K562 (cell line): Measurements from ENCODE around the gene ECT2L. TPM values are rescaled to one million over a fixed set of nuclear protein-coding genes. Genes with fewer than 3 reads are reported as not detected.

ENCODE experiments used
- ATAC-seq: fragments of 200-7000 bp; cut with Tn5 transposase; 3 replicates; pipeline ENCODE4 v1.9.1; 2020; ENCODE audit warnings: moderate library complexity
- BruUV-seq: library from RNA; stranded (reverse); fragments of 400-500 nt; replicated peaks from 2 replicates; lab custom pipeline; 2021; lab: Mats Ljungman, UMichigan
- CTCF ChIA-PET: fragments of 300-600 bp; formaldehyde crosslinking; extraction: SDS; loops from one replicate; lab custom pipeline; 2021; ENCODE audit warnings: low intra/inter-chr PET ratio; lab: Yijun Ruan, JAX
- POLR2A ChIA-PET: fragments of 300-600, 350-650 bp; sonication (Branson Sonifier 250); formaldehyde crosslinking; extraction: SDS; loops from one replicate; lab custom pipeline; 2021; ENCODE audit warnings: antibody characterized with exemption, inconsistent platforms; lab: Yijun Ruan, JAX
- DNase-seq, 4 experiments: peaks; one replicate each; pipeline versions ENCODE4 v3.0.0 to v3.0.0-alpha.2; 2011 to 2018; ENCODE audit warnings: low spot score in 3 of 4, mixed read lengths in 3 of 4; ENCODE audit errors: extremely low read depth in 1 of 4
- FAIRE-seq: peaks from 2 replicates; lab custom pipeline; 2011; peaks lifted over from hg19 to GRCh38; lab: Jason Lieb, UNC
- H2AFZ ChIP-seq: 2 replicates; pipeline ENCODE4 v1.6.0; 2011; ENCODE audit warnings: low read depth, low read length, control low read depth, inconsistent platforms
- H3K27ac ChIP-seq: fragments of 200-600 bp; 3 replicates; pipeline ENCODE4 v1.8.0; 2011; ENCODE audit warnings: low read depth, mild to moderate bottlenecking, control low read depth, inconsistent platforms, low read length, moderate library complexity, mixed read lengths; ENCODE audit errors: extremely low read depth
- H3K27me3 ChIP-seq, 2 experiments: fragments of 300-600 bp in 1 of 2; 2 replicates in 1 of 2; 3 replicates in 1 of 2; pipeline versions ENCODE4 v1.6.0 to v1.8.0; 2011; ENCODE audit warnings: inconsistent platforms in 2 of 2, low read length in 2 of 2, mild to moderate bottlenecking in 1 of 2, mixed read lengths in 1 of 2, moderate library complexity in 1 of 2; ENCODE audit not compliant: control insufficient read depth in 2 of 2, insufficient read depth in 2 of 2
- H3K36me3 ChIP-seq: fragments of 300-600 bp; 3 replicates; pipeline ENCODE4 v1.8.0; 2011; ENCODE audit warnings: mild to moderate bottlenecking, low read length, inconsistent platforms; ENCODE audit not compliant: control insufficient read depth, insufficient read depth
- H3K4me1 ChIP-seq, 2 experiments: fragments of 200-600 bp in 1 of 2; replicated peaks in 1 of 2; 2 replicates in 1 of 2; 3 replicates in 1 of 2; pipeline versions ENCODE4 v1.5.1 to v1.8.0; 2011; ENCODE audit warnings: inconsistent platforms in 2 of 2, low read length in 2 of 2, mild to moderate bottlenecking in 1 of 2, mixed read lengths in 1 of 2, moderate library complexity in 1 of 2; ENCODE audit not compliant: control insufficient read depth in 2 of 2, insufficient read depth in 2 of 2
- H3K4me2 ChIP-seq: 2 replicates; pipeline ENCODE4 v1.6.1; 2011; ENCODE audit warnings: low read length, control low read depth, inconsistent platforms, mixed read lengths; ENCODE audit not compliant: insufficient read depth
- H3K4me3 ChIP-seq: fragments of 200-600 bp; sonication (generic), shearing (Covaris generic); 2 replicates; pipeline ENCODE4 v1.5.1; 2016; ENCODE audit warnings: control low read depth, inconsistent platforms
- H3K79me2 ChIP-seq: fragments of 200-600 bp; 3 replicates; pipeline ENCODE4 v1.8.0; 2011; ENCODE audit warnings: low read length, inconsistent platforms; ENCODE audit not compliant: control insufficient read depth, insufficient read depth
- H3K9ac ChIP-seq, 2 experiments: 2 replicates each; pipeline versions ENCODE4 v1.6.0 to v1.6.1; 2011; ENCODE audit warnings: low read depth in 2 of 2, low read length in 2 of 2, control low read depth in 1 of 2, inconsistent platforms in 1 of 2, mild to moderate bottlenecking in 1 of 2, mixed read lengths in 1 of 2; ENCODE audit not compliant: insufficient read depth in 1 of 2
- H3K9me1 ChIP-seq: one replicate; pipeline ENCODE4 v1.6.0; 2011; ENCODE audit warnings: inconsistent platforms, mild to moderate bottlenecking, low read length, moderate library complexity; ENCODE audit not compliant: control insufficient read depth, insufficient read depth
- H3K9me3 ChIP-seq: replicated peaks from 2 replicates; pipeline ENCODE4 v1.5.1; 2011; ENCODE audit warnings: low read depth, low read length, inconsistent platforms; ENCODE audit not compliant: control insufficient read depth, insufficient read depth
- H4K20me1 ChIP-seq: replicated peaks from 2 replicates; pipeline ENCODE4 v1.6.1; 2011; ENCODE audit warnings: low read length, inconsistent platforms, mixed read lengths; ENCODE audit not compliant: control insufficient read depth, insufficient read depth
- C11orf30 ChIP-seq: fragments of 450-650 bp; IDR thresholded peaks from 2 replicates; pipeline ENCODE4 v1.6.1; 2016; ENCODE audit warnings: low read depth, mild to moderate bottlenecking
- CBX3 ChIP-seq, 2 experiments: IDR thresholded peaks; 1 replicate in 1 of 2; 2 replicates in 1 of 2; pipeline ENCODE4 v1.6.1; 2012; ENCODE audit warnings: inconsistent platforms in 2 of 2, low read length in 2 of 2, borderline replicate concordance in 1 of 2, control low read depth in 1 of 2
- DIDO1 ChIP-seq: fragments of 450-650 bp; IDR thresholded peaks from 2 replicates; pipeline ENCODE4 v1.6.1; 2016; ENCODE audit warnings: low read depth, missing biosample characterization, missing genetic modification characterization
- MAFF ChIP-seq: IDR thresholded peaks from 2 replicates; pipeline ENCODE4 v1.6.1; 2012; ENCODE audit warnings: low read length, improper control_type of control experiment
- MAFG ChIP-seq: fragments of 450-650 bp; conservative IDR thresholded peaks from 2 replicates; pipeline ENCODE4 v1.6.1; 2016; ENCODE audit warnings: missing genetic modification characterization, missing compliant biosample characterization
- NEUROD1 ChIP-seq: fragments of 150-350 bp; IDR thresholded peaks from 2 replicates; pipeline ENCODE4 v1.6.1; 2014; ENCODE audit warnings: borderline replicate concordance, low read length, low read depth; ENCODE audit not compliant: partially characterized antibody
- TBP ChIP-seq: optimal IDR thresholded peaks from 2 replicates; pipeline ENCODE3; 2011; ENCODE audit warnings: low read depth, low read length, improper control_type of control experiment
- ZNF316 ChIP-seq: fragments of 450-650 bp; IDR thresholded peaks from 2 replicates; pipeline ENCODE4 v1.6.1; 2016
- ZNF707 ChIP-seq: fragments of 250-450 bp; sonication (Bioruptor Pico); conservative IDR thresholded peaks from 2 replicates; pipeline ENCODE4 v1.8.0; 2022; ENCODE audit warnings: inconsistent platforms, mild to moderate bottlenecking, moderate library complexity
- WGBS: fragments of 100-300 bp; shearing (Covaris generic); methylation state at CpG from one replicate; pipeline ENCODE4 v1.1.6; 2016; ENCODE audit warnings: low coverage, mixed read lengths; ENCODE audit not compliant: insufficient coverage; ENCODE audit errors: missing lambda C conversion rate; 5-methylcytosine and 5-hydroxymethylcytosine counted together
- in situ Hi-C: fragments of 300-500 bp; cut with MboI; formaldehyde crosslinking; loops from 4 replicates; pipeline ENCODE4 v1.15.0; 2018; ENCODE audit warnings: inconsistent platforms, mixed read lengths
- intact Hi-C: fragments of 100-400 bp; cut with micrococcal nuclease; formaldehyde crosslinking; loops from 2 replicates; pipeline ENCODE4 v1.14.2; 2022
- polyA plus RNA-seq, 8 experiments: library from polyadenylated mRNA; depleted of rRNA in 4 of 8; stranded (reverse) in 5 of 8; unstranded in 3 of 8; fragments of >200 nt; fragmentation: Nextera tagmentation in 2 of 8; fragmentation: Illumina TruSeq in 1 of 8; extraction: Ambion mirVana in 2 of 8; extraction: Trizol in 1 of 8; gene quantifications; 2 replicates each; pipeline versions ENCODE4 v1.2.1 to v1.2.3, GENCODE V29; 2011 to 2014; ENCODE audit warnings: inconsistent platforms in 1 of 8, missing spikeins in 1 of 8
- total RNA-seq, 7 experiments: library from RNA; depleted of rRNA in 6 of 7; stranded (reverse); fragments of >200 nt in 6 of 7; fragmentation: Illumina TruSeq in 2 of 7; extraction: Trizol in 2 of 7; gene quantifications; 2 replicates each; pipeline versions ENCODE4 v1.2.1 to v1.2.3, GENCODE V29; 2011 to 2021; ENCODE audit warnings: low replicate concordance in 1 of 7

ECT2L gene
- total and polyA plus RNA-seq, 9 of the 15 experiments (the other 6 are each of a cell fraction or from before 2014, with no cell fraction given) = 0.03 to 0.04 TPM; not detected in 7

DNA sequence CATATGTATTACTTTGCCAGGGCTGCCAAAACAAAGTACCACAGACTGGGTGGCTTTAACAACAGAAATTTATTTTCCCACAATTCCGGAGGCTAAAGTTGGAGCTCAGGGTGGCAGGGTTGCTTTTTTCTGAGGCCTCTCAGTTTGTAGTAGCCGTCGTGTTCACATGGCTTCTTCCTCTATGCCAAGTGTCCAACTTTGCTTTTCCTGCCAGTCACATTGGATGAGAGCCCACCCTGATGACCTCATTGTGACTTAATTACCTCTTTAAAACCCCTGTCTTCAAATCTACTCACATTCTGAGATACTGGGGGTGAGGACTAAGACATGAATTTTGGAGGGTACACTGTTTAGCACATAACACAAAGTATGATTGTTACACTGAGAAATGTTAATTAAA lies 9.9 kb upstream of the ECT2L start:
- no peak for FAIRE-seq
- in situ Hi-C loops = no loop called here
- H3K9me1 ChIP-seq = no peaks in the 10 kb centered on the region
- ChIA-PET POLR2A (no interaction called here), CTCF (no interaction called here)
- H3K9ac ChIP-seq = no peak overlapping the region
- no peak overlapping the region for H2AFZ ChIP-seq
- intact Hi-C loops = no loop called here
- H3K4me2 ChIP-seq = no peak overlapping the region
- no peaks in the 10 kb centered on the region for H3K9me3 ChIP-seq
- H4K20me1 ChIP-seq = no peaks in the 10 kb centered on the region
- no peak overlapping the region for H3K27ac ChIP-seq
- ATAC-seq = no peak
- no peaks in the 10 kb centered on the region for H3K4me1 ChIP-seq
- no peak overlapping the region for H3K4me3 ChIP-seq
- TF ChIP-seq DIDO1 (tag) (no peak), NEUROD1 (no peak)
- H3K79me2 ChIP-seq = no peaks in the 10 kb centered on the region
- 73% methylated on average over 1 of the region's 3 CpGs for WGBS
- H3K27me3 ChIP-seq = no peaks in the 10 kb centered on the region
- DNase-seq = no peak
- no peaks in the 10 kb centered on the region for H3K36me3 ChIP-seq
- BruUV-seq = no TSS peak

DNA sequence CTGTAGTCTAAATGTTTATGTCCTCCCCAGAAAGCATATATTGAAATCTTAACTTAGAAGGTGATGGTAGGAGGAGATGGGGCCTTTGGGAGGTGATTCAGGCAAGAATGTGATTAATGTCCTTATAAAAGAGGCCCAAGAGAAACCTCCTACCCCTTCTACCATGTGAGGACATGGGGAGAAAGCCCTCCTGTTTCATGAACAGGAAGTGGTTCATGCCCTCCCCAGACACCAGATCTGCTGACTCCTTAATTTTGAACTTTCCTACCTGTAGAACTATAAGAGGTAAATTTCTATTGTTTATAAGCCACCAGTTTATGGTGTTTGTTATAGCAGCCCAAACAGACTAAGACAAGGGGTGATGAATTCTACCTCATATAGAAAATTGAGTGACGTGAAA lies 8.7 kb upstream of the ECT2L start:
- CTCF ChIA-PET = no interaction called here
- Histone ChIP-seq H3K36me3 (no peaks in the 10 kb centered on the region), H3K9me3 (no peaks in the 10 kb centered on the region), H3K79me2 (no peaks in the 10 kb centered on the region), H3K4me1 (no peaks in the 10 kb centered on the region), H3K27me3 (no peaks in the 10 kb centered on the region), H2AFZ (0 out of 2 replicates have a peak overlapping the region, but pooled peaks have one; percentile 2), H3K4me2 (no peak overlapping the region), H3K9ac (no peak overlapping the region), H4K20me1 (no peaks in the 10 kb centered on the region), H3K27ac (no peak overlapping the region), H3K9me1 (no peaks in the 10 kb centered on the region), H3K4me3 (no peak overlapping the region)
- no TSS peak for BruUV-seq
- in situ Hi-C loops = no loop called here
- FAIRE-seq (no peak), DNase-seq (no peak), ATAC-seq (no peak)
- WGBS = 95% methylated on average over 1 of the region's 1 CpG
- POLR2A ChIA-PET = no interaction called here
- intact Hi-C loops = no loop called here
- TF ChIP-seq ZNF707 (CRISPR knock-in tag) (no peak), C11orf30 (peak; percentile 49; the same call in 1 of the 2 replicates), MAFG (tag) (peak; percentile 43; the same call in 1 of the 2 replicates), CBX3 (IDR thresholded peaks at IDR 0.05; ENCODE audit: borderline replicate concordance in 1 of 2, low read length in 2 of 2) (no peak), ZNF316 (peak; percentile 57), TBP (no peak), MAFF (peak; percentile 29; the same call in 1 of the 2 replicates)
